GM18858 (cell line): ENCODE data around the gene SDC4.

Experiments used
- ATAC-seq: cut with Tn5 transposase; IDR thresholded peaks from one replicate; pipeline ENCODE4 v1.9.1; 2021; ENCODE audit not compliant: unreplicated experiment

The SDC4 gene

GRCh38 chr20:45301824-45302271 is 46.4 kb downstream of the SDC4 start:
- ATAC-seq = no peak

- ATAC-seq = no peak
Measured at GRCh38 chr20:45300961-45301360, 47.3 kb downstream of the SDC4 start.

- no peak for ATAC-seq
Measured at GRCh38 chr20:45299786-45300185, 48.4 kb downstream of the SDC4 start.

- no peak for ATAC-seq
Measured at GRCh38 chr20:45297786-45298497, 50.3 kb downstream of the SDC4 start.

GRCh38 chr20:45294659-45295058 is 53.6 kb downstream of the SDC4 start:
- no peak for ATAC-seq

GRCh38 chr20:45294003-45294368 is 54.2 kb downstream of the SDC4 start:
- ATAC-seq = no peak

- ATAC-seq = no peak
Measured at GRCh38 chr20:45293041-45294002, 54.9 kb downstream of the SDC4 start.

- ATAC-seq = no peak
Measured at GRCh38 chr20:45292343-45292742, 55.9 kb downstream of the SDC4 start.

GRCh38 chr20:45291526-45291925 is 56.7 kb downstream of the SDC4 start:
- no peak for ATAC-seq

GRCh38 chr20:45290677-45291355 is 57.4 kb downstream of the SDC4 start:
- ATAC-seq = no peak

GRCh38 chr20:45289942-45290676 is 58.1 kb downstream of the SDC4 start:
- no peak for ATAC-seq

- ATAC-seq = no peak
Measured at GRCh38 chr20:45288860-45289259, 59.4 kb downstream of the SDC4 start.

- no peak for ATAC-seq
Measured at GRCh38 chr20:45288376-45288775, 59.8 kb downstream of the SDC4 start.

GRCh38 chr20:45283551-45284057 is 64.6 kb downstream of the SDC4 start:
- no peak for ATAC-seq

GRCh38 chr20:45282700-45283550 is 65.3 kb downstream of the SDC4 start:
- ATAC-seq = no peak

- ATAC-seq = no peak
Measured at GRCh38 chr20:45279992-45280391, 68.2 kb downstream of the SDC4 start.

- no peak for ATAC-seq
Measured at GRCh38 chr20:45275338-45275737, 72.9 kb downstream of the SDC4 start.
